PC-3 (cell line): ENCODE results near the gene COL9A3. TPM values are rescaled to one million over a fixed set of nuclear protein-coding genes. Genes with fewer than 3 reads are reported as not detected.
A peak's percentile ranks its signal among the peaks of the same experiment; 100 is the strongest.

Experiments
- ATAC-seq: fragments of 200-7000 bp; cut with Tn5 transposase; 2 replicates; pipeline ENCODE4 v1.9.1; 2020; ENCODE audit warnings: mild to moderate bottlenecking, moderate library complexity
- BruUV-seq: library from RNA; stranded (reverse); fragments of 400-500 nt; replicated peaks from 2 replicates; lab custom pipeline; 2021; lab: Mats Ljungman, UMichigan
- CTCF ChIA-PET: fragments of 300-600 bp; sonication (Branson Sonifier 250); formaldehyde crosslinking; loops from one replicate; lab custom pipeline; 2022; ENCODE audit warnings: antibody characterized with exemption; lab: Charles Lee
- POLR2A ChIA-PET: fragments of 300-600 bp; sonication (Branson Sonifier 250); formaldehyde crosslinking; loops from one replicate; lab custom pipeline; 2022; ENCODE audit warnings: antibody characterized with exemption; ENCODE audit not compliant: unreplicated experiment; lab: Charles Lee
- DNase-seq: peaks from one replicate; pipeline ENCODE4 v3.0.0-alpha.2; 2015
- H2AFZ ChIP-seq: fragments of 300-600 bp; sonication (generic); 2 replicates; pipeline ENCODE4 v1.6.0; 2016; ENCODE audit warnings: antibody characterized with exemption, low read length
- H3F3A ChIP-seq: fragments of 300-600 bp; sonication (generic); one replicate; pipeline ENCODE4 v1.6.0; 2017; ENCODE audit warnings: antibody characterized with exemption, low read length, control low read depth, mild to moderate bottlenecking; ENCODE audit not compliant: unreplicated experiment
- H3K27ac ChIP-seq: fragments of 300-600 bp; sonication (generic); 2 replicates; pipeline ENCODE4 v1.5.1; 2016; ENCODE audit warnings: mild to moderate bottlenecking, low read length
- H3K27me3 ChIP-seq: fragments of 300-600 bp; sonication (generic); 2 replicates; pipeline ENCODE4 v1.6.1; 2016; ENCODE audit warnings: low read length, mixed read lengths
- H3K36me3 ChIP-seq: fragments of 300-600 bp; sonication (generic); 2 replicates; pipeline ENCODE4 v1.6.1; 2016; ENCODE audit warnings: low read depth, mixed run types, low read length, mixed read lengths
- H3K4me1 ChIP-seq: fragments of 300-600 bp; sonication (generic); 2 replicates; pipeline ENCODE4 v1.5.1; 2016; ENCODE audit warnings: low read length; ENCODE audit not compliant: insufficient read depth
- H3K4me2 ChIP-seq: fragments of 300-600 bp; sonication (generic); 2 replicates; pipeline ENCODE4 v1.6.0; 2016; ENCODE audit warnings: low read length
- H3K4me3 ChIP-seq: fragments of 300-600 bp; sonication (generic); 2 replicates; pipeline ENCODE4 v1.5.1; 2016; ENCODE audit warnings: mild to moderate bottlenecking, low read length, mixed read lengths
- H3K79me2 ChIP-seq: fragments of 300-600 bp; sonication (generic); 2 replicates; pipeline ENCODE4 v1.6.1; 2017; ENCODE audit warnings: low read length, mixed read lengths
- H3K9ac ChIP-seq: fragments of 300-600 bp; sonication (generic); 2 replicates; pipeline ENCODE4 v1.6.0; 2016; ENCODE audit warnings: mild to moderate bottlenecking, low read length
- H3K9me2 ChIP-seq: fragments of 300-600 bp; sonication (generic); replicated peaks from 2 replicates; pipeline ENCODE4 v1.6.1; 2016; ENCODE audit warnings: mixed run types, low read length, mixed read lengths
- H3K9me3 ChIP-seq: fragments of 300-600 bp; sonication (generic); 2 replicates; pipeline ENCODE4 v1.6.1; 2016; ENCODE audit warnings: low read length, mixed read lengths
- H4K20me1 ChIP-seq: fragments of 300-600 bp; sonication (generic); 2 replicates; pipeline ENCODE4 v1.6.1; 2016; ENCODE audit warnings: low read length, mixed read lengths
- CTCF ChIP-seq: fragments of 300-600 bp; sonication (generic); conservative IDR thresholded peaks from 2 replicates; pipeline ENCODE4 v1.5.1; 2017; ENCODE audit warnings: antibody characterized with exemption, low read depth, mild to moderate bottlenecking, low read length
- EZH2 ChIP-seq: fragments of 300-600 bp; sonication (generic); IDR thresholded peaks from one replicate; pipeline ENCODE4 v1.6.1; 2017; ENCODE audit warnings: antibody characterized with exemption, mild to moderate bottlenecking, low read length; ENCODE audit not compliant: unreplicated experiment
- EZH2phosphoT487 ChIP-seq: fragments of 300-600 bp; sonication (generic); IDR thresholded peaks from 2 replicates; pipeline ENCODE4 v1.6.1; 2018; ENCODE audit warnings: mild to moderate bottlenecking, antibody characterized with exemption, low read length, borderline replicate concordance
- intact Hi-C: fragments of 100-400 bp; cut with micrococcal nuclease; formaldehyde crosslinking; loops from 2 replicates; pipeline ENCODE4 v1.9.0; 2023
- total RNA-seq: library from RNA; depleted of rRNA; stranded (reverse); fragments of >200 nt; gene quantifications from 2 replicates; pipeline ENCODE4 v1.2.3, GENCODE V29; 2014

The COL9A3 gene
- total RNA-seq, 1 experiment from 2014 or later: 14.3 TPM

GRCh38 chr20:62790075-62790474, 26.8 kb upstream of the COL9A3 start:
- H3K9ac ChIP-seq: no peak overlapping the region
- ChIA-PET CTCF (no interaction called here), POLR2A (no interaction called here)
- H3K4me1 ChIP-seq: peaks cover 27% of the 10 kb centered on the region
- H3F3A ChIP-seq: no peaks in the 10 kb centered on the region
- H3K9me3 ChIP-seq: no peaks in the 10 kb centered on the region
- no peaks in the 10 kb centered on the region for H4K20me1 ChIP-seq
- H3K4me2 ChIP-seq: no peak overlapping the region
- H2AFZ ChIP-seq: no peak overlapping the region
- H3K79me2 ChIP-seq: no peaks in the 10 kb centered on the region
- no peaks in the 10 kb centered on the region for H3K9me2 ChIP-seq
- no TSS peak for BruUV-seq
- H3K4me3 ChIP-seq: no peak overlapping the region
- no peak overlapping the region for H3K27ac ChIP-seq
- ATAC-seq: no peak
- H3K36me3 ChIP-seq: no peaks in the 10 kb centered on the region
- intact Hi-C loops: loop anchor here (5.0 to 10.0 kb wide), 5 partner anchors 53 to 405 kb away; partner anchors contain the start of gene RPS21
- DNase-seq: no peak
- H3K27me3 ChIP-seq: no peaks in the 10 kb centered on the region
- TF ChIP-seq EZH2 (no peak), CTCF (no peak), EZH2phosphoT487 (no peak)

GRCh38 chr20:62791301-62792181, 25.3 kb upstream of the COL9A3 start:
- no peaks in the 10 kb centered on the region for H3K9me3 ChIP-seq
- H3K36me3 ChIP-seq: no peaks in the 10 kb centered on the region
- peak; percentile 29 for ATAC-seq
- H3K4me1 ChIP-seq: peaks cover 27% of the 10 kb centered on the region
- no peaks in the 10 kb centered on the region for H3K79me2 ChIP-seq
- H3F3A ChIP-seq: no peaks in the 10 kb centered on the region
- peak overlapping the region; percentile 44; the same call in 1 of the 2 replicates for H3K4me3 ChIP-seq
- peak; percentile 96 for DNase-seq
- intact Hi-C loops: loop anchor here (1.0 to 10.0 kb wide), 8 partner anchors 54 to 407 kb away; partner anchors contain the start of gene RPS21
- H4K20me1 ChIP-seq: no peaks in the 10 kb centered on the region
- H3K9me2 ChIP-seq: no peaks in the 10 kb centered on the region
- no peak overlapping the region for H3K27ac ChIP-seq
- ChIA-PET POLR2A (interaction anchor here (0.5 to 0.6 kb wide), 2 partner anchors 17 to 80 kb away, joined by 3 to 18 read pairs; no protein-coding TSS in a partner anchor), CTCF (interaction anchor here (0.6 to 1.3 kb wide), 11 partner anchors 12 to 292 kb away, joined by 3 to 13 read pairs (median 3); no protein-coding TSS in a partner anchor)
- H2AFZ ChIP-seq: peak overlapping the region; percentile 78
- BruUV-seq: no TSS peak
- H3K4me2 ChIP-seq: peak overlapping the region; percentile 76
- H3K9ac ChIP-seq: peak overlapping the region; percentile 38
- TF ChIP-seq EZH2: no peak
- no peak for TF ChIP-seq EZH2phosphoT487
- TF ChIP-seq CTCF: peak; percentile 99
- H3K27me3 ChIP-seq: no peaks in the 10 kb centered on the region
